Heart right ventricle (tissue), 16 donors: ENCODE results near the gene ECE1. TPM values are rescaled to one million over a fixed set of nuclear protein-coding genes. Genes with fewer than 3 reads are reported as not detected.

Experiments
- ATAC-seq, 8 donors: fragments of 200-7000 bp; cut with Tn5 transposase; one replicate each; pipeline ENCODE4 v1.9.1; 2020; ENCODE audit warnings: mild to moderate bottlenecking in 8 of 8, moderate library complexity in 8 of 8, moderate number of reproducible peaks in 1 of 8
- DNase-seq, 2 donors: peaks; one replicate each; pipeline ENCODE4 v3.0.0-alpha.2; 2020
- H3K27ac ChIP-seq, 10 donors: fragments of 200-600 bp; sonication (generic) in 2 of 10; one replicate each; pipeline versions ENCODE4 v1.5.0 to v1.8.0; 2020 to 2022; ENCODE audit warnings: mild to moderate bottlenecking in 3 of 10
- H3K27me3 ChIP-seq, 7 donors: fragments of 200-600 bp; one replicate each; pipeline ENCODE4 v1.8.0; 2021 to 2022; ENCODE audit warnings: mild to moderate bottlenecking in 2 of 7
- H3K36me3 ChIP-seq, 9 donors: fragments of 200-600 bp; sonication (generic) in 1 of 9; one replicate each; pipeline versions ENCODE4 v1.5.0 to v1.8.0; 2020 to 2022; ENCODE audit warnings: mild to moderate bottlenecking in 2 of 9
- H3K4me1 ChIP-seq, 9 donors: fragments of 200-600 bp; sonication (generic) in 1 of 9; one replicate each; pipeline versions ENCODE4 v1.5.0 to v1.8.0; 2020 to 2022; ENCODE audit warnings: mild to moderate bottlenecking in 4 of 9
- H3K4me3 ChIP-seq, 10 donors: fragments of 200-600 bp; sonication (generic) in 2 of 10; one replicate each; pipeline versions ENCODE4 v1.5.0 to v1.8.0; 2020 to 2022; ENCODE audit warnings: mild to moderate bottlenecking in 7 of 10, moderate library complexity in 2 of 10
- H3K9me3 ChIP-seq, 11 donors: fragments of 200-600 bp in 10 of 11; sonication (generic) in 2 of 11; one replicate each; pipeline versions ENCODE4 v1.5.0 to v1.8.0; 2013 to 2022; ENCODE audit warnings: mild to moderate bottlenecking in 2 of 11, control low read depth in 1 of 11, moderate library complexity in 1 of 11
- CTCF ChIP-seq, 9 donors: fragments of 200-600 bp; sonication (generic) in 2 of 9; IDR thresholded peaks; one replicate each; pipeline versions ENCODE4 v1.5.0 to v1.8.0; 2021 to 2022; ENCODE audit warnings: antibody characterized with exemption in 9 of 9, mild to moderate bottlenecking in 5 of 9, moderate library complexity in 1 of 9
- WGBS, 2 donors: extraction: QIAGEN DNeasy Blood & Tissue Kit; methylation state at CpG; one replicate each; pipeline ENCODE4 v1.1.7; 2013; ENCODE audit warnings: inconsistent platforms in 1 of 2; 5-methylcytosine and 5-hydroxymethylcytosine counted together
- intact Hi-C, 10 donors: fragments of 100-400 bp; cut with DNase I; formaldehyde crosslinking; loops; one replicate each; pipeline versions ENCODE4 v1.11.1 to v1.14.2; 2022
- polyA plus RNA-seq, 2 donors: library from polyadenylated mRNA; stranded (reverse); fragments of 200-250 nt; gene quantifications; one replicate each; pipeline ENCODE4 v1.2.3, GENCODE V29; 2013
- total RNA-seq, 10 donors: library from RNA; stranded (reverse); fragmentation: NEBNext Ultra II Directional in 3 of 10; extraction: Animal tissue kit (Norgen Biotek cat#: 25700) in 3 of 10; gene quantifications; one replicate each; pipeline versions ENCODE4 v1.2.1 to v1.2.4, GENCODE V29; 2021 to 2023
- donor health status: Arrhythmogenic right ventricular cardiomyopathy.
- donor health status: ischemic (EF 13 %, LVEDD 7.1; RV severe dilation, severe dysfunction).
- donor health status: healthy with polysubstance abuse.
- donor health status: DM: no; HTN: yes; CAD: no.
- donor health status: DM: no; HTN: no; CAD: no.
- donor health status: ischemic (EF 25% LVEDD 6.9; RV normal size, moderate dysfunction).
- donor health status: ischemic (EF 25% LVEDD 5.7; RV mildly dilated, moderate dysfunction).
- donor health status: healthy.
- donor health status: DM: yes; HTN: yes; CAD: no.
- donor health status: Ischemic cardiomyopathy.
- donor health status: ischemic (EF 35%, LVEDD 5.7; RV mildly dilated, moderate dysfunction).
- donor health status: nonischemic (EF 11% LVEDD 7.7; RV severe dilation, severe dysfunction).
- donor health status: DM: yes; HTN: yes; CAD: no.
- donor health status: PGD.
- donor health status: ischemic (EF 29% LVEDD 5.4; RV normal size, mild dysfunction).
- donor health status: nonischemic (EF 23%, LVEDD 6.1; RV moderate dilation, normal function).

ECE1 gene
- total and polyA plus RNA-seq, 12 donors = 30.6 to 81.8 (median 51.8) TPM

- no peak for TF ChIP-seq CTCF (IDR thresholded peaks at IDR 0.05)
- no peaks in the 10 kb centered on the region for H3K27me3 ChIP-seq
- H3K4me3 ChIP-seq = no peak overlapping the region
- H3K36me3 ChIP-seq = no peaks in the 10 kb centered on the region
- H3K27ac ChIP-seq = peak overlapping the region in 9 of 10 donors; percentile 66 to 92 (median 87)
- peaks cover 47 to 84% (median 65%) of the 10 kb centered on the region in 9 donors for H3K4me1 ChIP-seq
- 95 to 96% methylated on average over 15 of the region's 15 CpGs for WGBS, 2 donors
- intact Hi-C loops = no loop called here
- no peak for ATAC-seq
- no peak for DNase-seq
- H3K9me3 ChIP-seq = no peaks in the 10 kb centered on the region
Measured at GRCh38 chr1:21327566-21328323, 37.5 kb upstream of the ECE1 start.

- peak in 1 of 2 donors; percentile 58 for DNase-seq
- peaks cover 51 to 86% (median 68%) of the 10 kb centered on the region in 9 donors for H3K4me1 ChIP-seq
- intact Hi-C loops = no loop called here
Measured at GRCh38 chr1:21326861-21327344, 36.6 kb upstream of the ECE1 start.

GRCh38 chr1:21325731-21326387 is 35.6 kb upstream of the ECE1 start:
- no peaks in the 10 kb centered on the region for H3K9me3 ChIP-seq
- DNase-seq (no peak), ATAC-seq (peak in 5 of 8 donors; percentile 22 to 45 (median 29))
- H3K27ac ChIP-seq = peak overlapping the region; percentile 39 to 92 (median 86)
- no peaks in the 10 kb centered on the region for H3K27me3 ChIP-seq
- peaks cover 52 to 86% (median 70%) of the 10 kb centered on the region in 9 donors for H3K4me1 ChIP-seq
- intact Hi-C loops = no loop called here
- peak overlapping the region in 1 of 10 donors; percentile 4 for H3K4me3 ChIP-seq
- no peaks in the 10 kb centered on the region for H3K36me3 ChIP-seq
- 60 to 67% methylated on average over 19 of the region's 19 CpGs for WGBS, 2 donors
- TF ChIP-seq CTCF (IDR thresholded peaks at IDR 0.05) = peak in 1 of 9 donors; percentile 6

More at GRCh38 chr1:21326861-21327344, 36.6 kb upstream of the ECE1 start:
- peak; percentile 23 to 49 (median 30) for ATAC-seq
- TF ChIP-seq CTCF (IDR thresholded peaks at IDR 0.05) = no peak
- 65 to 72% methylated on average over 10 of the region's 10 CpGs for WGBS, 2 donors
- H3K27me3 ChIP-seq = no peaks in the 10 kb centered on the region
- H3K27ac ChIP-seq = peak overlapping the region in 9 of 10 donors; percentile 66 to 92 (median 87)
- H3K36me3 ChIP-seq = no peaks in the 10 kb centered on the region
- no peak overlapping the region for H3K4me3 ChIP-seq
- H3K9me3 ChIP-seq = no peaks in the 10 kb centered on the region

GRCh38 chr1:21325231-21325718 is 35.0 kb upstream of the ECE1 start:
- TF ChIP-seq CTCF (IDR thresholded peaks at IDR 0.05) = no peak
- WGBS, 2 donors = 75 to 81% methylated on average over 7 of the region's 7 CpGs
- intact Hi-C loops = no loop called here

More at GRCh38 chr1:21325231-21325718, 35.0 kb upstream of the ECE1 start:
- no peaks in the 10 kb centered on the region for H3K27me3 ChIP-seq
- no peaks in the 10 kb centered on the region for H3K9me3 ChIP-seq
- no peaks in the 10 kb centered on the region for H3K36me3 ChIP-seq
- DNase-seq (no peak), ATAC-seq (no peak)
- peak overlapping the region in 9 of 10 donors; percentile 66 to 92 (median 87) for H3K27ac ChIP-seq
- H3K4me1 ChIP-seq = peaks cover 57 to 86% (median 73%) of the 10 kb centered on the region in 9 donors
- H3K4me3 ChIP-seq = no peak overlapping the region
